Left cardiac atrium (tissue), 4 donors: ENCODE results near the gene CLEC19A. TPM values are rescaled to one million over a fixed set of nuclear protein-coding genes. Genes with fewer than 3 reads are reported as not detected.
A peak's percentile ranks its signal among the peaks of the same experiment; 100 is the strongest.

Experiments used
- ATAC-seq, 2 donors: fragments of 200-7000 bp; cut with Tn5 transposase; one replicate each; pipeline ENCODE4 v1.9.1; 2020; ENCODE audit warnings: mild to moderate bottlenecking in 2 of 2, moderate library complexity in 2 of 2
- DNase-seq: peaks from one replicate; pipeline ENCODE4 v3.0.0-alpha.2; 2020
- intact Hi-C, 2 donors: fragments of 100-400 bp; cut with DNase I; formaldehyde crosslinking; loops; one replicate each; pipeline versions ENCODE4 v1.14.1 to v1.15.1; 2022 to 2023
- total RNA-seq, 2 donors: library from RNA; stranded (reverse); fragmentation: NEBNext Ultra II Directional; extraction: Animal tissue kit (Norgen Biotek cat#: 25700); gene quantifications; one replicate each; pipeline ENCODE4 v1.2.1, GENCODE V29; 2021
- donor health status: DM: no; HTN: yes; CAD: no.
- donor health status: DM: no; HTN: yes; CAD: no; lungs with severe emphysema.
- donor health status: DM: yes; HTN: yes; CAD: no.
- donor health status: Dilated cardiomyopathy.

Gene CLEC19A
- total RNA-seq, 2 donors from 2014 or later = not detected

DNA sequence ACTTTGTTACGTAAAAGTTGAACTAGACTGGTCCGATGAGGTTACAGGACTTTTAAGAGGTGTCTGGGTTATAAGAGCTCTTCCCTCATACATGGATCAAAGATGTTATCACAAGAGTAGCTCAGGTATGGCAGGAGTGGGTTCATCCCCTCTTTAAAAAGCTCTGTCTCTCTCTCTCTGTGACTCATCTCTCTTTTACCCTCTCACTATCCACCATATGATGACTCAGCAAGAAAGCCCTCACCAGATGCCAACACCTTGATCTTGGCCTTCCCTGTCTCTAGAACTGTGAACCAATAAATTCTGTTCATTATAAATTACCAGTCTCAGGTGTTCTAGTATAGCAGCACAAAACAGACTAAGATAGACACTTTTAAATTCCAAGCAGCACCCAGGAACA lies 1.9 kb upstream of the CLEC19A start:
- ATAC-seq (no peak), DNase-seq (no peak)
- intact Hi-C loops = no loop called here

- ATAC-seq (peak in 1 of 2 donors; percentile 92), DNase-seq (peak; percentile 33)
- intact Hi-C loops = no loop called here
Measured at GRCh38 chr16:19284207-19284606, 1.3 kb upstream of the CLEC19A start.

DNA sequence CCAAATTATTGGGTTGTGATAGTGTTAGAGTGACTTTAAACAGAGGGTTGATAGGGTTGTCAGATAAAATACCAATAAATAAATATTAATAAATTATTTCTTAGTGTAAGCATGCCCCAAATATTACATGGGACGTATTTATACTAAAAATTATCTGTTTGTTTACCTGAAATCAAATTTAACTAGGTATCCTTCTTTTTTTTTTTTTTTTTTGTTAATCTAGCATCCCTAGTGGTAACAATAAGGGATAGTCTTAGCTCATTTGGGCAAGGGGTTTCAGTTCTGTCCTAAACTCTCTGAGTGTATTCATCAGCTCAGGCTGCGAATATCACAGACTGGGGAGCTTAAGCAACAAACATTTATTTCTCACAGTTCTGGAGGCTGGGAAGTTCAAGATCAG lies 1.3 kb downstream of the CLEC19A start:
- no peak for ATAC-seq
- intact Hi-C loops = no loop called here
- DNase-seq = no peak

- ATAC-seq (no peak), DNase-seq (no peak)
- intact Hi-C loops = no loop called here
Measured at GRCh38 chr16:19287241-19287640, 1.7 kb downstream of the CLEC19A start.

GRCh38 chr16:19288872-19289799 lies 3.6 kb downstream of the CLEC19A start:
- no peak for DNase-seq
- no peak for ATAC-seq
- intact Hi-C loops = no loop called here

- intact Hi-C loops = no loop called here
- ATAC-seq = no peak
- DNase-seq = no peak
Measured at GRCh38 chr16:19289811-19290485, 4.4 kb downstream of the CLEC19A start.

- intact Hi-C loops = no loop called here
- ATAC-seq (no peak), DNase-seq (no peak)
Measured at GRCh38 chr16:19290860-19291259, 5.3 kb downstream of the CLEC19A start.

DNA sequence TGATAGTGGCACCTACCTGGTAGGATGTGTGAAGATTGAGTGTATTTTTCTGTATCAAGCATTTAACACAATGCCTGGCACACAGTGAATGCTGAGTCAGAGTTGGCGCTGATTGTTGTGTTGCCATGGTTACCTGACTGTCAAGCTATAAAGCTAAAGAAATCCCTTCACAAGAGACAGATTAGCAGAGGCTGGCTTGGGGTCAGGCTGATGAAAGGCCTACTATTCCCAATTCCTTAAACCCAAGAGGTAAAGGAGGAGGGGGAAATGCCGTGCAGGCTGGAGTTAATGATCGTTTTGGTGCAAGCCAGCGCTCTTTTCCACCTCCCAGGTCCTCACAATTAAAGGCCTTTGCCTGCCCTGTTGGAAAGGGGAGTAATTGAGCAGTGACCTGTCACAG lies 5.9 kb downstream of the CLEC19A start:
- ATAC-seq = peak in 1 of 2 donors; percentile 43
- intact Hi-C loops = no loop called here
- DNase-seq = peak; percentile 26

GRCh38 chr16:19292186-19292585 lies 6.7 kb downstream of the CLEC19A start:
- ATAC-seq (no peak), DNase-seq (no peak)
- intact Hi-C loops = no loop called here

DNA sequence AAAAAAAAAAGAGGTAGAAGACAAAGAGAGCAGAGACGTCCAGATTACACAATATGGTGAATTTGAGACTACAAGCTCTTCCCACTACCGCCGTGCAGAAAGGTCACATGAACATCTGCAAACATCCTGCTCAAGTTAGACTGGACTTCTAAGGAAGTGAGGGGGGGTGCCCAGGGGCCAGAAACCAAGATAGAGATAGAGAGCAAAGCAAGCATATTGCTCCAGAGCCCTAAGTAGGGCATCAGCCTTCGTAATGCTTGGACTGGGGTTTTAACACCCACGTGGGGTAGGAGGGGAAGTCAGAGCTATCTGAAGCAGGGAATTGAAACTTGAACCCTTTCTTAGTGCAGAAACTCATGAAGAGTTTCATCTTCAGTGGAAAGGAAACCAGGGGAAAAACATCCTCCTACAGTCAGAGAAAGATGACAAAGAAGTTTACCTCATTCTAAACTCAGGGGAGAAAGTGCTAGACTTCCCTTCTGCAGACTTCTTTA lies 8.7 kb downstream of the CLEC19A start:
- ATAC-seq (peak; percentile 82 to 85), DNase-seq (peak; percentile 66)
- intact Hi-C loops = no loop called here

DNA sequence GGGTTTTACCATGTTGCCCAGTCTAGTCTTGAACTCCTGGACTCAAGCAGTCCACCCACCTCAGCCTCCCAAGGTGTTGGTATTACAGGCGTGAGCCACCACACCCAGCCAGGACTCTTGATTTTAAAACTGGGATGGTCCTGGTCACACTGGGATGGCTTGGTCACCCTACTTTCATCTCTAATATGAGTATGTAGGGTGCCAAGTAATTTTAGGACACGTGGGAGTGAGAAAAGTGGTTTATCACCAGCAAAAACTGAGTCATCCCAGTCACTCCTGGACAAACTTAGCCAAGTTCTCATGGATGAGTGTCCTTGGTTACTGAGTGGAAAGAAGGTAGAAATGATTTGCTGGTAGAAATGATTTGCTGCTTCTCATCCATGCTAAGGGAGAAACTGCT lies 9.9 kb downstream of the CLEC19A start:
- ATAC-seq = no peak
- no peak for DNase-seq
- intact Hi-C loops = no loop called here

DNA sequence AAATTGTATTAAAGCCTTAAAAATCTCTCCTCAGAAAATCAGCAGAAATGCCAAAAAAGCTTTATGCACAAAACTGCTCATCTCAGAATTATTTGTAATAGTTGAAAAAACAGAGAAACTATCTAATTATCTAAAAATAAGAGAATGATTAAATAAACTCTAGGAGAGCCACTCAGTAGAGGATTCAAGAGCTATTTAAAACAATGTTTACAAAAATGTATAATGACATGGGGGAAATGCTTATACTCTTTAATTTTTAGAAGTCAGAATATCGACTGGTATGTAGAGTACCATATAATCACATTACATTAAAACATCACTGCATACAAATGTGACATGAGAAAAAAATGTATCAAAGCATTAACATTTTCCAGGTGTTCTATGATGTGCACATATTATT lies 11.9 kb downstream of the CLEC19A start:
- no peak for DNase-seq
- intact Hi-C loops = no loop called here
- no peak for ATAC-seq

DNA sequence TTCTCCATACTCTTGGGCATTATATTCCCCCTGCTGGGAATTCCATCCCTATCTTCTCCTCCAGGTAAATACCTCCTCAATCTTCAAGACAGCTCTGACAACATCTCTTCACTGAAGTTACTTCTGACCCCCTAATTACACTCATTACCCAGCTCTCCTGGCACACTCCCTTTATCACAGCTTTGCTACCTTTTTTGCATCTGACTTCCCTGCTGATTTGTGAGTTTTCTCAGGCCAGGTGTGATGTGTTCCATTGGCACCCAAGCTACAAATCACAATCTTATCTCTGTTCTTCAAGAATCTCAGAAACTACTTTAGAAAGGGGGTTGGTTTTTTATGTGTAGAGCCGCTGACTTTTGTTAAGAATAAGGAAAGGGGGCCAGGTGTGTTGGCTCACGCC lies 14.0 kb downstream of the CLEC19A start:
- DNase-seq (no peak), ATAC-seq (no peak)
- intact Hi-C loops = no loop called here

GRCh38 chr16:19301931-19302330 lies 16.4 kb downstream of the CLEC19A start:
- ATAC-seq = no peak
- DNase-seq = no peak
- intact Hi-C loops = no loop called here

- intact Hi-C loops = no loop called here
- DNase-seq (no peak), ATAC-seq (peak in 1 of 2 donors; percentile 23)
Measured at GRCh38 chr16:19304750-19305149, 19.2 kb downstream of the CLEC19A start.

DNA sequence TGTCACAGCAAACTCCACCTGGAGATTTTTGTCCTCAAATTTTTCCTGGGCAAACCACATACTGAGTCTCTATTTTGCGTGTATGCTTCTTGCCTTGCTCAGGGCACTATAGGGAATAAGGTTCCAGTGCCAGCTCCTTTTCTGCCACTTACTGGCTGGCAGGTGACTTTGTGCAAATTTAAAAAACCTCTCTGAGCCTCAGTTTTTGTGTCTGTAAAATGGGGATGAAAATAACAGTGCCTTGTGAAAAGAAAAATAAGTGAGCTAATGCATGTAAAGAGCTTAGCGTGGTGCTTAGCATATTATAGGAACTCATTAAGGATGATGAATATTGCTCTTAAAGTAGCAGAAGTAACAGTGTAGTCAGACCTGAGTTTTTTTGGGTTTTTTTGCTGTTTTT lies 19.9 kb downstream of the CLEC19A start:
- intact Hi-C loops = no loop called here

DNA sequence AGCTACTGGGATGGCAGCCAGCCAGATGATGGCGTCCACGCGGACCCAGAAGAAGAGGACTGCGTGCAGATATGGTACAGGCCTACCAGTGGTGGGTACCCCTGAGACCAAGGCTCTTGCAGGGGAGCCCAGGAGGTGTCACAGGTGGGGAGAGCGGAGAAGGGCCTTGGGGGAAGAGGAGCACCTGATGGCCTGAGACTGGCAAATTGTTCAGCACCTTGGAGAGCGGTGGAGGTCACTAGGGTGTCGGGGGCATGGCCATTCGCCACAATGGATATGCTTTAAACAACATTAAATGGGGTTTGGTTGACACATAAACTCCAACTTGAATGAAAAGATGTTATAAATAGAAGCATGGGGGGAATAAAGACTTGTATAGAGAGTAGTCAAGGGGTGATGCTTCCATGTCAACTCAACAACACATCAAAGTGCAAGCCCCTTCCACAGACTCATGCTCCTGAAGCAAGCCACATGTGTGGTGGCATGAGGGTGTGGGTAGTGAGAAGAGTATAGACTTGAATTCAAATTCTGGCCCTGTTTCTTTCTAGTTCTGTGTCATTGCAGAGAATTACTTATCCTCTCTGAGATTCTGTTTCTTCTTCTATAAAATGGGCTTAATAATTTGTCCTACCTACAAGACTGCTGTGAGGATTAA lies 22.2 kb downstream of the CLEC19A start:
- ATAC-seq = no peak
- DNase-seq = no peak
- intact Hi-C loops = no loop called here

More for the DNA sequence above, 19.9 kb downstream of the CLEC19A start:
- DNase-seq (no peak), ATAC-seq (no peak)

GRCh38 chr16:19308392-19308791 lies 22.9 kb downstream of the CLEC19A start:
- no peak for DNase-seq
- intact Hi-C loops = no loop called here
- ATAC-seq = no peak

DNA sequence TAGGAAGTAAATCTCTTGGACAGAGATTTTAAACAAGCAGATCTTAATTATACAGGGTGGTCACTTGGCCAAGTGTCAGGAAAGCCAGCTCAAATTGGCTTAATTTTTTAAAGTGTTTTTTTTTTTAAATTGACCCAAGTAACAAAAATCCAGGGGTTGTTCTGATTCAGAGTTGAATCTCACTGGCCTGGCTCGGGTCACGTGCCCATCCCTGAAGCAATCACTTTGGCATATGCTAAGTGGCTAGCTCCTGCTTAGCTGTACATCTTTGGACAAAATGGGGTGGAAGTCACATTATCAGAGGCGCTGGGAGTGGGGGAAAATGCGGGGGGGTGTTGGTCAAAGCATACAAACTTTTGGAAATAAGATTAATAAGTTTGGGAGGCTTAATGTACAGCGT lies 23.6 kb downstream of the CLEC19A start:
- ATAC-seq (no peak), DNase-seq (no peak)
- intact Hi-C loops = no loop called here
